GM18505 (cell line): ENCODE measurements around the gene IFITM2.

Source experiments
- ATAC-seq: cut with Tn5 transposase; IDR thresholded peaks from one replicate; pipeline ENCODE4 v1.9.1; 2021; ENCODE audit not compliant: unreplicated experiment
- POLR2A ChIP-seq: IDR thresholded peaks from 4 replicates; pipeline ENCODE4 v1.6.1; 2011; ENCODE audit warnings: borderline replicate concordance; ENCODE audit not compliant: insufficient read depth, insufficient read length; ENCODE audit errors: extremely low read depth

The IFITM2 gene

DNA sequence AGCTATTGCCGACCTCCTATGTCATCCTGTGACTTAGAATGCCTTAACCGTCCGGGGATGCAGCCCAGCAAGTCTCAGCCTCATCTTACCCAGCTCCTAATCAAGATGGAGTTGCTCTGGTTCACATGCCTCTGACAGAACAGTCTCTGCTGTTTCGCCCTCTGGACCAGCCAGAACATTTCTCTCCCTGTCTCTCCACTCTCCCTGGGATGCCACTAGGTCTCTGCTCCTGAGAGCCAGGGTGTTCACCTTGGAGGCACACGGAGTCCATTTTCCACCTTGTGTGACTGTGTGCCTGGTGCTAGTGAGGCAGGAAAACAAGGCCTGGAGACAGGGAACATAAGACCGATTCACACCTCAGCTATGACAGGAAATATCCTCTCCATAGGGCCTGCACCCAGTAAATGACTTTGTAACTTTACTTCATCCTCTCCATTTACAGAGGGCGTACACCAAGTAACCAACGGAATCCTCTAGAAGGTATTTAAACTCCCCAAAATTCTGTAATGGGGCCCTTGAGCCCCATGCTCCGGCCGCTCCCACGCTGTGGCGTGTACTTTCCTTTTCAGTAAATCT lies 44.9 kb downstream of the IFITM2 start:
- TF ChIP-seq POLR2A: no peak

DNA sequence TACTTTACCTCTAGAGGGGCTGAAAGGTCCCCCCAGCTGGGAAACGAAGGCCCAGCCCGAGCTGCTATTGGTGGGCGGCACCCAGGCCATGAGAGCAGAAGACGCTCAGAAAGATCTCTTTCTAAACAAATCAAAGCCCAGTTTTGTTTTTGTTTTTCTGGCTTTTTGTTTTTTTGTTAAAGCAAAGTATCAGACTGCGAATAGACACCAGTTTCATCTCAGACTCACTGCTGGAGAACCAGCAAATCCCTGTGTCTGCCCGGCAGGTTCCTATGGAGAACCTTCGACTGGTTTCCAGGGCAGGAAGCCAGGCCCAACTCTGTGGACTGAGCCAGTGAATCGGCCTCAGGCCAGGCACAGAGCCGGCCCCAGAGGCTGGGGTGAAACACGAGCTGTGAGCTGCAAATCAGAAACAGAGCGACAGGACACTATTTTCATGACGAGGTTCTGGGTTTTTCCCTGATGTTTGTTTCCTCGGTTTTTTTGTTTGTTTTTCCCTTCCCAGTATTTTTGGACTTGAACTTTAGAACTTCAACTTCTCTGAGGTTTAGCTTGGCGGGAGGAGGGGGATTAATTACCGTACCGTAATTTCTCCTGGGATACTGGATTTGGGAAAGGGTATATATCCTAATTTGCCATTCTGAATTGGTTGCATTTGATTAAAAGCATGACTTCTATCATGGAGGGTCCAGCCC lies 45.7 kb downstream of the IFITM2 start:
- TF ChIP-seq POLR2A: no peak
- ATAC-seq: no peak

More for the DNA sequence above, 44.9 kb downstream of the IFITM2 start:
- ATAC-seq: no peak

DNA sequence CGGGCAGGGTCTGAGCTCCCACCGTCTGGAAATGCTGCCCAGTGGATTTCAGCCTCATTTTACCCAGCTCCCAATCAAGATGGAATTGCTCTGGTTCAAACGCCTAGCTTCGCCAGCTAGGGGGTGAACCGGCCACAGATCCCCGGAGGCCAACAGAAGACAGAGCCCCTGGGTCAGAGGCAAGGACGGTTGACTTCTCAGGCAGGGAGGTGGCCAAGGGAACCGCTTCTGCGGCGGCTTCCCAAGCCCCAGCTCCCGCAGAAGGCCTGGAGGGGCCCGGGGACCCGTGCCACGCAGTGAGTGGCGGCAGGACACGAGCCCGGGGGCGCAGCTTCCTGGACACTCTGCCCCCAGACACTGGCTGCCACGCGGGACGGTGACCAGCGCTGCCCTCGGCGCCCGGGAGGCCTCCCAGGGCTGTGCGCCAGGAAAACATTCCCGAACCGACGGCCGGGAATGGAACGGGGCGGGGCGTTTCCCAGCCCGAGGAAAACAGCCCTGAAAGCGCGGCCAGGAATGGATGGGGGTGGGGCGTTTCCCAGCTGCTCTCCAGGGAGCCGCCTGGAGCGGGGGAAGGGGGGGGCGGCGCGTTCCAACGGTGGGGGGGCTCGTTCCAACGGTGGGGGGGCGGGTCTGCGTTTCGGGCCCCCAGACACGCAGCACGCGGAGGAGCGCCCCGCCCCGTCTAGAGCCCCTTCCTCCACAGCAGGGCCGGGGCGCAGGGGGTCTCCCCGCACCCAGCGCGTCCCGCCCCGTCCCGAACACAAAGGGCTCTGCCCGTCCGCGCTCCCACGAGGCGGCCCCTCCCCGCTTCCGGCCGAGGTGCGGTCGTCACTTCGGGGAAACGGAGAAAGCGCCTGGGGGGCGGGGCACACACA lies 48.2 kb downstream of the IFITM2 start:
- peak; percentile 62 for TF ChIP-seq POLR2A
- ATAC-seq: peak; percentile 65

DNA sequence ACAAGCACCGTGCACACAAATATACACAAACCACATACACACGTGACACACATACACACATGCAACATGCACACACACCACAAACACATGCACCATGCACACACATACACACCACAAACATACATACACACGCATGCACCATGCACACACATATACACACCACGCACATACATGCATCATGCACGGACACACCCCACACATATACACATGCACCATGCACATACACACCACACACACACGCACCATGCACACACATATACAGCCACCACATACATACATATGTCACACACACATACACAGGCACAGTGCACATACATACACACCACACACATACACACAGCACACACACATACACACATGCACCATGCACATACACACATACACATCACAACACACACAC lies 49.0 kb downstream of the IFITM2 start:
- TF ChIP-seq POLR2A: no peak
- ATAC-seq: no peak

DNA sequence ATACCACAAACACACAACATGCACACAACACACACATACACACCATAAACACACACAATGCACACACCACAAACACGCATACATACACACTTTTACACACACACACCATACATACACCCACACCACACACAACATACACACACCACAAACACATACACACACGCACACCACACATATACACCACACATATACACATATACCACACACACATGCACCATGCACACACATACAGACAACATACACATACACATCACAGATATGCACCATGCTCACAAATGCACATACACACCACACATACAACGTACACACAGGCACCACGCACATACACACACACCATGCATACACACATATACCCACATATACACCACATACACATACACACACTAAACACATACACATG lies 50.0 kb downstream of the IFITM2 start:
- no peak for TF ChIP-seq POLR2A
- ATAC-seq: no peak

DNA sequence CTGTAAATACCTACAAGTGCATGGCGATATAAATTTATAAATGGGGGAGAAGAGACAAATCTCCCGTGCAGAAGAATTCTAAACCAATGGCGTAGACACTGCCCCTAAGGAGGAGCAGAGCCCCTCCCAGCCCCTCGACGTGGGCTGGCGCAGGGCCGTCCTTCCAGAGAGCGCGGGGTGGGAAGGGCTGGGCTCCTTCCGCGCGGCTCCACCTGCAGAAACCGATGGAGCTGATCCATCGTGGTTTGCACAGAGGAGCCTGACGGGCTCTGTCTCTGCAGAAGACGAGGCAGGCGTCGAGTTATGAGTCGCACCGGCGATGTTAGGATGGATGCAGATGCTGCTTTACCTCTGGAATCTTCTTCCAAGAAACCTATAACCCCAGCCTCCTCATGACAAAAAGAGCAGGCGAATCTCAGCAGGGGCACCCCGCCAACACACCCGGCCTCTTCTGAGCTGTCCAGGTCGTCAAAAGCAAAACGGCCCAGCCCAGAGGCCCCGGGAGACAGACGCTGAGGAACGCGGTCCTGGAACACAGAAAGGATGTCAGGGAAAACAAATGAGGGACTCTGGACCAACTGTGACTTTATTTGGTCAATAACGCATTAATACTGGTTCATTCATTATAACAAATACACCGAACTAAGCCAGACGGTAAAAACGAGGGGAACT lies 50.6 kb downstream of the IFITM2 start:
- TF ChIP-seq POLR2A: no peak
- ATAC-seq: no peak
